GM12872 (cell line): ENCODE results near the gene SLC41A1.
A peak's percentile ranks its signal among the peaks of the same experiment; 100 is the strongest.

Experiments used
- TF ChIP-seq, protein P1 (sequence below): IDR thresholded peaks from 3 replicates; pipeline ENCODE4 v1.5.1; 2011; ENCODE audit warnings: low read depth, mild to moderate bottlenecking, low read length, moderate library complexity; ENCODE audit not compliant: insufficient read depth

Gene SLC41A1

GRCh38 chr1:205812878-205813754, at the start of gene SLC41A1:
Gene SLC41A1, minus strand, starts transcription at chr1:205813198. Its CDS starts 2,757 bp downstream, at chr1:205810441.
- TF ChIP-seq, protein P1, sequence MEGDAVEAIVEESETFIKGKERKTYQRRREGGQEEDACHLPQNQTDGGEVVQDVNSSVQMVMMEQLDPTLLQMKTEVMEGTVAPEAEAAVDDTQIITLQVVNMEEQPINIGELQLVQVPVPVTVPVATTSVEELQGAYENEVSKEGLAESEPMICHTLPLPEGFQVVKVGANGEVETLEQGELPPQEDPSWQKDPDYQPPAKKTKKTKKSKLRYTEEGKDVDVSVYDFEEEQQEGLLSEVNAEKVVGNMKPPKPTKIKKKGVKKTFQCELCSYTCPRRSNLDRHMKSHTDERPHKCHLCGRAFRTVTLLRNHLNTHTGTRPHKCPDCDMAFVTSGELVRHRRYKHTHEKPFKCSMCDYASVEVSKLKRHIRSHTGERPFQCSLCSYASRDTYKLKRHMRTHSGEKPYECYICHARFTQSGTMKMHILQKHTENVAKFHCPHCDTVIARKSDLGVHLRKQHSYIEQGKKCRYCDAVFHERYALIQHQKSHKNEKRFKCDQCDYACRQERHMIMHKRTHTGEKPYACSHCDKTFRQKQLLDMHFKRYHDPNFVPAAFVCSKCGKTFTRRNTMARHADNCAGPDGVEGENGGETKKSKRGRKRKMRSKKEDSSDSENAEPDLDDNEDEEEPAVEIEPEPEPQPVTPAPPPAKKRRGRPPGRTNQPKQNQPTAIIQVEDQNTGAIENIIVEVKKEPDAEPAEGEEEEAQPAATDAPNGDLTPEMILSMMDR = no peak

- TF ChIP-seq, protein P1 = no peak
These were observed 48.5 kb upstream of the SLC41A1 start for GRCh38 chr1:205861540-205861939.

GRCh38 chr1:205858141-205858961, 45.4 kb upstream of the SLC41A1 start:
- TF ChIP-seq, protein P1 = peak; percentile 17; the same call in 1 of the 3 replicates

- TF ChIP-seq, protein P1 = no peak
These were observed 43.4 kb upstream of the SLC41A1 start for GRCh38 chr1:205856433-205856832.

- TF ChIP-seq, protein P1 = no peak
These were observed 40.0 kb upstream of the SLC41A1 start for GRCh38 chr1:205852969-205853368.

DNA sequence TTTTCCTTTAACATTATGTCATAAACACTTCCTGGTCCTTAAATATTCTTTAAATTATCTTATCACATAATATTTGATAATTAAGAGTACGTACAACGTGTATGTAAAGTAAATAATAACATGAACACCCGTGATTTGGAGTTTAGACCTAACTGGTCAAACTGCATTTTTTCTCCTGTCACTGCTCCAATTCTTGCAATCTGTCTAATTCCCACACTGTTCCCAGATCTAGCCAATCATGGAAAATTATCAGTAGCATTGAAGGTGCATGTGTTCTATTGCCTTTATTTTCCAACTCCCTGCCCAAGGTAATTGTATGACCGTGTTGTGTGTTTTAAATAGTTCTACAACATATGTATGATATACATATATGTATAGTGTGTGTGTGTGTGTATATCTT, 39.0 kb upstream of the SLC41A1 start:
- TF ChIP-seq, protein P1 = no peak

GRCh38 chr1:205849619-205850355, 36.8 kb upstream of the SLC41A1 start, which contains the start of gene PM20D1:
Gene PM20D1, minus strand, starts transcription at chr1:205850132. Its CDS starts 60 bp downstream, at chr1:205850072.
- TF ChIP-seq, protein P1 = no peak
